Activated T-cell treated with anti-CD3 and anti-CD28 coated beads for 1 hour (primary cell): ENCODE results near the gene CENPX.
"Not testable (repeated sequence)": the region's sequence is repeated elsewhere in the genome, so short reads cannot be mapped to it uniquely, and the experiment has no call there.

Experiments used
- DNase-seq: peaks from one replicate; pipeline ENCODE4 v3.0.0-alpha.2; 2020; ENCODE audit warnings: low read depth

Gene CENPX

DNA sequence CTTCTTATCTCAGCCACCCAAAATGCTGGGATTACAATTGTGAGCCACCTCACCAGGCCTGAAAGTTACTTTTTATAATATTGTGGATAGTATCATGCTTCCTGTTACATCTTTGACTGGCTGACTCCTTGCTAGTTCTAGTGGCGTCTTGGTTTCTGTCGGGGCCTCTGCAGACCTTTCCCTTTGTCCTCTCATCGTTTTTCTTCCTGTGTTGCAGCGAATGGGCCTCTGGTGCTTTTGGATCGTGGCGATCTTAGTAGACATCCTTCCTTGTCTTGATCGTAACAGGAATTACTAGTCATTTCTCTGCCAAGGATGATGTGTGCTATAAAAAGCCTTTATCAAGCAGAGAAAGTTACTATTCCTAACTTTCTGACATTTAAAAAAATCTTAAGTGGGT is 24.5 kb downstream of the CENPX start:
- no peak for DNase-seq

DNA sequence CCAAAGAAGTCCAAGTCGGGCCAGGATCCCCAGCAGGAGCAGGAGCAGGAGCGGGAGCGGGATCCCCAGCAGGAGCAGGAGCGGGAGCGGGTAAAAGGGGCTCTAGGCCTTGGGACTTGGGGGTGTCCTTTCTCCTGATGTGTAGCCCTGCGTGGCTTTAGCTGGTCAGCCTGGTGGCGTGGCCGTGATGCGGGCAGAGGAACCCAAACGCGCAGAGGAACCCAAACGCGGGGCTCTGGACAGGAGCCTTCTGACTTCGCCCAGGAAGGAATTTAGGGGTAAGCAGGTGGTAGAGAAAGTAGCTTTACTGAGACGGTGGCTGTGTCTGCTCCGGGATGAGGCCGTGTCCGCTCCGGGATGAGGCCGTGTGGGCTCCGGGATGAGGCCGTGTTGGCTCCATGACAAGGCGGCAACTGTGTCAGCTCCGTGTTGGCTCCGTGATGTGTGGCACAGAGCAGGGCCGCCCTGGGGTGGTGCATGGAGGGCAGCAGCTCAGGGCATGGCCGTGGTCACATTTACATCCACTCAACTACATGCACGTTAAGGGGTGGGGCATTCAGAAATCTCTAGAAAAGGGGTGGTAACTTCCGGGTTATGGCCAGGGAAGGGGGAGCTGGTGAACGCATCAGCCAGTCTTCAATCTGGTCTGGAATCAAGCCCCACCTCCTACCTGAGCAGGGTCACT is 25.8 kb downstream of the CENPX start:
- no peak for DNase-seq

DNA sequence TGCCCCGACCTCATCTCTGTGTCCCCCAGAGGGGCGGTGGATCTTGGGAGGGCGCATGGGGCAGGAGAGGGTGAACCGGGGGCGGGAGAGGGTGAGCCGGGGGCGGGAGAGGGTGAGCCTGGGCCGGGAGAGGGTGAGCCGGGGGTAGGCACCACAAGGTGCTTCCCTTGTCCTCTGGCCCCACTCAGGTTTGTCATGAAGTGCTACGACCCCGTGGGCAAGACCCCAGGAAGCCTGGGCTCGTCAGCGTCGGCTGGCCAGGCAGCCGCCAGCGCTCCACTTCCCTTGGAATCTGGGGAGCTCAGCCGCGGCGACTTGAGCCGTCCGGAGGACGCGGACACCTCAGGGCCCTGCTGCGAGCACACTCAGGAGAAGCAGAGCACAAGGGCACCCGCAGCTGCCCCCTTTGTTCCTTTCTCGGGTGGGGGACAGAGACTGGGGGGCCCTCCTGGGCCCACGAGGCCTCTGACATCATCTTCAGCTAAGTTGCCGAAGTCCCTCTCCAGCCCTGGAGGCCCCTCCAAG is 26.4 kb downstream of the CENPX start:
- DNase-seq = no peak

DNA sequence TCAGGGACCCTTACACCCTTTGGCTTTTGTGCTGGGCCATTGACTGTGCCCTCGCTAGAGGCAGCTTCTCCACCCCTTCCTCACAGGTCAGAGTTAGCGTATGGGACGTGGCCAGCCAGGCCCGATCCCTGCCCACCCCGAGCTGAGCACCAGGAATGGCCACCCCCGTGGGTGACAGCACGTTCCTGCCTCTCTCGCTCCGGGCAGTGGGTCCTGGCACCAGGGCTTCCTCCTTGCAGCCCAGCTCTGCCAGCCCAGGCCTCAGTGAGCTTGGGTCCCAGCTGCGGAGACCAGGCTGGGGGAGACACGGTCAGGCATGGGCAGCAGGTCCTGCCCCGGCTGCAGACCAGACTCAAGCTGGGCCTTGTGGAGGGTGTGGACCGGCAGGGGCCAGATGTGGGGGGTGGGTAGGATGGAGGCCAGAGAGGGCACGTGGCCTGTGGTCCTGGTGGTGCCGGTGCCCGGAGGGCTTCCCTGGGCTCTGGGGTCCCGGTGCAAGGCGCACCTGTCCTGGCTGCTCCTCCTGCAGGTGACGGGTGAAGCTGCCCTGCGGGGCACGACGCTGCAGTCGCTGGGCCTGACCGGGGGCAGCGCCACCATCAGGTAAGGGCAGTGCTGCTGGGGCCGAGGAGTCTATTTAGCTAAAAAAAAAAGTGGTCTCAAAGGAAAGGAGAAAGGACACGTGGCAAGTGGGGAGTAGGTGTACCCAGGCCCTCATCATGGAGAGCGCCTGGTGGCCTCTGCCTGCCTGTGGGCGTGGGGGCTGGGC is 27.0 kb downstream of the CENPX start:
- DNase-seq = no peak

DNA sequence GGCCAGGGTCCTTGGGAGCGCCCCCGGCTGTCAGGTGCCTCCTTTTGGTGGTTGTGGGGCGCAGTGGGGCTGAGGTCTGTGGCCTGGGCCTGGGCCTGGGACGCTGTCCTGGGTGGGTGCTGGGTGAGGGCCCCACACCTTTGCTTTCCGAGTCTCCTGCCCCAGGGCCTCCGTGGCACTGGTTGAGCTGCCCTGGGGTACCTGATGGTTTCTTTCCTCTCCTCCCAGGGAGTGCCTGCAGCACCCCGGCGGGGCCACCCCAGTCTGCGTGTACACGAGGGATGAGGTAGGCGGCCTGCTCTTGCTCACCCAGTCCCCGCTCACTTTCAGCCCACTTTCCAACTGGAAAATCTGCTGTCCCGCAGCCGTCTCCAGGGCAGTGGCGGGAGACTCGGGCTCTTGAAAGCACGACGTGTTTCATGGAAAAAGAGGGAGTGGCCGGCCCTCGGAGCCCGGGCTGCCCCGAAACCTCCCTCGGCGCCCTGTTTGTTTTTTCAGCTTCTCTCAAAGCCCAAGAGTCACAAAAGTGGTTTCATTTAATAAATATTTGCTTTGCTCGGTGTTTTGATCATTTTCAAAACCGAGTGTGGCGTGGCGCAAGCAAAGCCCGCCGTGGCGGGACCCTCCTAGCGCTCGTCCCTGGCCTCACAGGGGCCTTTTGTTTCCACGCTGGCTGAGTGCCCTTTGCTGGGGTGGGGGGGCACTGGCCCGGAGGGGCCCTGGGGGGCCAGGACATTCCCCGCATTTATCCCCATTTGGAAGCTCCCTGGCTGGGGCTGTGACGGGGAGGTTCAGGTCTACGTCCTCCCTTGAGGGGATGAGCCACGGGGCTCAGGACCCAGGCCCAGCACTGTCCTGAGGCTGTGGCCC is 27.9 kb downstream of the CENPX start:
- DNase-seq = no peak

DNA sequence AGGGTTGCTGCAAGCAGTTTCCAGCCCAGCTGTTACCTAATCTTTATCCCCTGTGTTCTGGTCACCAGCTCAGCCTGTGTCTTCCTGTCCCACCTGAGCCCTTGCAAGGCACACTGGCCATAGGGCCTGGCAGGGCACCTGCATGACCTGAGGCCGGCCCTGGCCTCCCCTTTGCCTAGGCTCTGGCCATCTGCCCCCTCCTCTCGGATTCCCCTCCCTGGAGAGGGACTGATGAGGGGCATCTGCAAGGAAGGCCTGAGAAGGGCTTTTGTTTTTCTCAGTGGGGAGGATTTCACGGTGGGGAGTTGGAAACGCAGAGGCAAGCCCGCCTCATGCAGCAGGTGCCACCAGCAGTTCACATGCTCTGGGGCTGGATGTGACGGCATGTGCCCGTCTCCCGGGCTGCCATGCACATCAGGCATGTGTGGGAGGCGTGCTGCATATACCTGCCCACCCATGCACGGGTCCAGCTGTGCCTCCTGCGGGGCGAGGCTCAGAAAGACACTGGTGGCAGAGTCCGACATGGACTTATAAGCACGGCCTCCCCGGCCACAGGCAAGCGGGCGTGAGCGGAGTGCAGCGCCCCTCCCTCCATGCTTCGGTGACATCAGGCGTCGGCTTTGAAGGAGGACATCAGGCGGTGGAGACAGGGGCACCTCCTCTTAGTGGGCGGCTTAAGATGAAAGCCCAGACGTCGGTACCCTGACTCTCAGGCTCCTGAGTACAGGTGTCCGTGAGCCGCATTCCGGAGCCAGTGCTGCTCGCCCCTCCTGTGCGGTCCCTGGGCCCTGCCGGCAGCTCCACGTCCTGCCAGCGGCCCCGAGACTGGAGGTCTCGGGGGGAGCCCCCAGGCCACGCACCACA is 28.7 kb downstream of the CENPX start:
- no peak for DNase-seq

DNA sequence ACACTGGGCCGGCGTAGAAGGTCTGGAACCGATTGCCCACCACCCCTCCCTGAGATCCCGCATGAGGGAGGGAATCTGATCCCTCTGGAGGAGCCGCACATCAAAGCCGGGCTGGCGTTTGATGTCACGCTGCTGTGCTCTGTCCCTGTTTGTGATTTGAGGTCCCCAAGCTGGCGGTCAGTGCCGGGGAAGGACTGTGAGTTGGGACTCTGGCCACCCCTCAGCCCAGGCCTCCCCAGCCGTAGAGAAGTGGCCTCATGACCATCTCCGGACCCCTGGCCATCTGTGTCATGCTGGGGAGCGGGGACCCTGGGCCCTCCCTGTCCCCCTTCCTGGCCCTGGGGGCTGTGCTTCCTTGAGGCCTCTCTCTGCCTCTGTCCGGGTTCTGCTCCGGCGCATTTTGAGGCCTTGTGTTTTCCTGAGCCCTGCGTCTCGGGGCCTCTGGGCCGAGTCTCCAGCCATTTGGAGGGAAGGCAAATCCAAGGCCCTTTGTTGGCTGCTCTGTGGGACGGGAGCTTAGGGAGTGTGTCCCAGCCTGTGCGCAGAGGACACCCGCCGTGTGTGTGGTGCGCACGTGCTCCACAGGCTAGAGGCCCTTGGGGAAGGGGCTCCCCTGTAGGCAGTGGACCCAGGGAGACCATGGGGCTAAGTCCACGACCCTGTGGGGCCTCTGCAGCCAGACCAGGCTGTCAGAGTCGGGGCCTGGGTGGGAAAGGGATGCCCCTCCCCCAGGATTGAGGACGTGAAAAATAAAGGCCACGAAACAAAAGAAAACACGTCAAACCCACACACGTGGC is 30.2 kb downstream of the CENPX start:
- no peak for DNase-seq

DNA sequence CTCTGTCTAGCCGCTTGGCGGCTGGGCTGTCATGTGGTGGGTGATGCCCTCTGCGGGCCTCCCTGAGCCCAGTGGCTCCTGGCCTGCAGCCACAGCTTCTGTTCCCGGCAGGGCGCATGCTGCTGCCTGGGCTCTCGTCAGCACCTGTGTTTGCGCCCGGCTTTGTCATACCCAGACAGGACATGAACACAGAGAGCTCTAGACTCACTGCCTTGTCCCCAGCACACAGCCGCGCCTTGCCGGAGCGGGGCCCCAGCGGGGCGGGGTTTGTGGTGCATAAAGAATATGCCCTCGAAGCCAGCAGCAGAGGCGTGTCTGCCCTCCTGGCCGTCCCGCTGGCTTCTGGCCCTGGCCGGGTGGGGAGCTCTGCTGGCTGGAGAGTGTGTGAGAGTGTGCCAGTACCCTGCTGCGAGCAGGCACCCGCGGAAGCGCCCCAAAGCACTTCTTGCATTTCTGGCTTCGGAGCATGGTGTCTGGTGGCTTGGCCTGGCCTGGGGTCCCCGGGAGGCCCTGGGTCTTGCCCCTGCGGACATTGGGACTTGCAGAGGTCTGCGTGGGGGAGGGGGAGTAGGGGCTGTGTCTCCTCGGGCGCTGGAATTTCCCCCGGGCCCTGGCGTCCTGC is 30.9 kb downstream of the CENPX start:
- no peak for DNase-seq

DNA sequence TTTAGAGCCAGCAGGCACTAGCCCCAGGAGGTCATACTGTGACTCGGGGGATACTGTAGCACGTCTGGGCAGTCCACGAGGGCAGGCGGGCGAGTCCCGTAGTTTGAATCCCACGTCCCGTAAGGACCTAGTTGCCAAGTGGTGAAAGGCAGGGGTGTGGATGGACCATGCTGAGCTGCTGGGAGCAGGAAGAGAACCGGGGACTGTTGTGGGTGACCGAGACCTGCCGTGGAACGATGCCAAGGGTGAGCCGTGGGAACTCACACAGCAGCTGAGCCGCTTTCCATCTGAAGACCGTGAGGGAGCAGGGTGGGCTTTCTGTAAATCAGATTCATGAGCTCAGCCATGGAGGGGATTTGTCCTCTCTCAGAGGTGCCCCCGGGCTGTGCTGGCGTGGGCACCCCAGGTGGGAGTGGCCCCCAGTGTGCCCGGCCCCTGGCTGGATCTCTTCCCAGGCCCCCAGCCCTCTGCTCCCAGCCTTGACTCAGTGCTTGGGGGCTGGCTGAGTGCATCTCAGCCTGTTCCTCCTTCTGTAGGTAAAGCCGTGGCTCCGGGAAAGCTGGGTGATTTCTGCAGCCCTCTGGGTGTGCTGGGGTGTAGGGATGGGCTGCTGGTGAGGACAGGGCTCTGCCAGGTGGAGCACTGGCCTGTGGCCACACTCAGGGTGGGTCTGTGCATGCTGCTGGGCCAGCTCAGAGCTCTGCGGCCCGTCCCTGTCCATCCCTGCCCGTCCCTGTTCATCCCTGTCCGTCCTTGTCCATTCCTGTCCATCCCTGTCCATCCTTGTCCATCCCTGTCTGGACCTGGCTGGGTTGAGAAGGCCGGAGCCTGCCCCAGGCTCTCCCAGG is 31.6 kb downstream of the CENPX start:
- DNase-seq = no peak

DNA sequence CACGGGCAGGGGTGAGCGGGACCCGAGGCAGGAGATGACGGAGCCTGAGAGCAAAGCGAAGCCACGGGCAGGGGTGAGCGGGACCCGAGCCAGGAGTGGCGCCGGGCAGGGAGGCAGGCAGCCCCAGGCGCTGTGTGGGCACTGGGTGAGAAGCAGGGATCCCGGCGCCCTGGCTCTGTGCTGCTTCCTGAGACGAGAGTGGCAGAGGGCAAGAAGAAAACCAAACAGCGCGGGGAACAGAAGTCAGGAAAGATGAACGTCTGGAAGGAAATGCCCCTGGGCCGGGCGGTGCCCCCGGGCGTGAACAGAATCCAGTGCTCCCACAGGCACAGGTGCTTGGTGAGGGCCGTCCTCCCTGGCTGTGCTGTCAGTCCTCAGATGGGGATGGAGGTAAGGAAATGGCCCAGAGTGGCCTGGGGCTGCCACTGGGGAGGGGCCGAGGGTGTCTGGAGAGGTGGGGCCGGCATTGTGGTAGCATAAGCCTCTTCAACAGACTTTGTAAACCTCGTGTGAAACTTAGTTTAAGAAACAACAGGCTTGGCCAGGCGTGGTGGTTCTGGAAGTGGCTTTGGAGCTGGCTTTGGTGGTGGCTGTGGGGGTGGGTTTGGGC is 35.4 kb downstream of the CENPX start:
- no peak for DNase-seq

DNA sequence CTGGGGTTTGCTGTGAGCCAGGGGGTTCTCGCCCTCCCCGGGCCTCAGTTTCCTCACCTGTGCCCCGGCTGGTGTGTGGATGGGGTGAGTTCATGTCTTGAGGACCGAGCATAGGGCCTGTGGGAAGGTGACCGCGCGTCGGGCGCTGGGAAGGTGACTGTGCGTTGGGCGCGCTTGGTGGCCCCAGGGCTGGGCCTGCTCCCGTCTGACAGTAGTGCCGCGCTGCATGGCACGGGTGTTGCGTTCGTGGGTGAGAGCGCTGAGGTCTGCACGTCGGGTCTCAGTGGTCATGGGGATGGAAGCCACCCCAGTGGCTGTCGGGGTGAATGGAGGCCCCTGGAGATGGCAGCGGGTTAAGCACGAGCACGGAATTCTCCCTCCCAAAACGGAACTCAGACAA is 36.1 kb downstream of the CENPX start:
- no peak for DNase-seq

DNA sequence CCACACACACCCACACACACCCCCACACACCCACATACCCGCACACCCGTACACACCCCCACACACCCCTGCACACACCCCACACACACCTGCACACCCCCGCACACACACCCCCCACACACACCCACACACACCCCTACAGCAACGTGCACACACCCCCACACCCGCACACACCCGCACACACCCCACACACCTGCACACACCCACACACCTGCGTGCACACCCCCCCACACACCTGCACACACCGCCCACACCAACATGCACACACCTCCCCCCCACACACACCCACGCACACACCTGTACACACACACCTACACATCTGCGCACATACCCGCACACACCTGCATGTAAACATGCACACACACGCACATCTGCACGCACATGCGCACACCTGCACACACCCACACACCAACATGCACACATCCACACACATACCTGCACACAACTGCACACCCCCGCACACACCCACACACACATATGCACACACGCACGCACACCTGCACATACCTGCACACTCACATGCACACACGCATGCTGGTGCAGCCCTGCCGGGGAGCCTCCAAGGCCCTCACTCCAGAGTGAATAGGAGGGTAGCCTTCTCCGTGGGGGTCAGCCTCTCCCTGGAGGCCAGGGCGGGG is 37.8 kb downstream of the CENPX start:
- DNase-seq = no peak

DNA sequence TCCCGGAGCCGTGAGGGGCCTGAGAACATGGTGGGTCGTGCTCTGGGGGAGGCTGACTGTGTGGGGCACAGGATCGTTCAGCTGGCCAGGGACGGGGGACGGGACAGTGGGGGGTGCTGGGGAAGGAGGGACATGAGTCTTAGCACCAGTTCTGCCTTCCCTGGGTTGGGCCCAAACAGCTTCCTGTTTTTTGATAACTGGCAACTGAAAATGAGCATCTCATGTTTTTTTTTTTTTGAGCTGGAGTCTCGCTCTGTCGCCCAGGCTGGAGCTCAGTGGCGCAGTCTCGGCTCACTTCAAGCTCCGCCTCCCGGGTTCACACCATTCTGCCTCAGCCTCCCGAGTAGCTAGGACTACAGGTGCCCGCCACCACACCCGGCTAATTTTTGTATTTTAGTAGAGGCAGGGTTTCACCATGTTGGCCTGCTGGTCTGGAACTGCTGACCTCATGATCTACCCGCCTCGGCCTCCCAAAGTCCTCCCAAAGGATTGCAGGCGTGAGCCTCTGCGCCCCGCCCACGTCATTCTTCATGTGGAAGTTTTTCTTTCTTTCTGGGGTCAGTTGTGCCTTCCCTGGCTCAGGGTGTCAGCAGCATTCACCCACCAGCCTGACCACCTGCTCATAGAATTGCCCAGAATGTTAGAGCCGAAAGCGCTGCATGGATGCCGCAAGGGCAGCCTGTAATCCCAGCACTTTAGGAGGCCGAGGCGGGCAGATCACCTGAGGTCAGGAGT is 38.9 kb downstream of the CENPX start:
- DNase-seq = no peak

DNA sequence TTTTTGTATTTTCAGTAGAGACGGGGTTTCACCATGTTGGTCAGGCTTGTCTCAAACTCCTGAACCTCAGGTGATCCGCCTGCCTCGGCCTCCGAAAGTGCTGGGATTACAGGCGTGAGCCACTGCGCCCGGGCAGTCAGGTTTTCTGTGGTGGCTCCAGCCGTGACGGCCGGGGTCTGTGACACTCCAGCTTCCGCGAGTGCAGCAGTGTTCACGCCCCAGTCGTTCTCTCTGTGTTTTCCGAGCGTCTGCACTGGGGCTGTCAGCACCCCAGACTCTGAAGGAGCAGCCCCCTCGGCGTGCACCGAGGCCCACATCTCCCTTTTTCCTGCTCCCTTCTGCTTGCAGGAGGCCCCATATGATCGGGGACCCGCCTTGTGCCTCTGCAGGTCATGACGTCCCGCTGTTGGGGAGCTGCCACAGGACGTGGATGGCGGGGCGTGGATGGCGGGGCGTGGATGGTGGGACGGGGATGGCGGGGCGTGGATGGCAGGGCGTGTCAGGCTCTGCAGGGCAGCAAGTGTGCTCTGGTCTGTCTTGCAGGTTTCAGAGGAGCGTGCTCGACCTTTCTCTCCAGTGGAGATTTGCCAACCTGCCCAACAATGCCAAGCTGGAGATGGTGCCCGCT is 39.6 kb downstream of the CENPX start:
- DNase-seq = no peak

DNA sequence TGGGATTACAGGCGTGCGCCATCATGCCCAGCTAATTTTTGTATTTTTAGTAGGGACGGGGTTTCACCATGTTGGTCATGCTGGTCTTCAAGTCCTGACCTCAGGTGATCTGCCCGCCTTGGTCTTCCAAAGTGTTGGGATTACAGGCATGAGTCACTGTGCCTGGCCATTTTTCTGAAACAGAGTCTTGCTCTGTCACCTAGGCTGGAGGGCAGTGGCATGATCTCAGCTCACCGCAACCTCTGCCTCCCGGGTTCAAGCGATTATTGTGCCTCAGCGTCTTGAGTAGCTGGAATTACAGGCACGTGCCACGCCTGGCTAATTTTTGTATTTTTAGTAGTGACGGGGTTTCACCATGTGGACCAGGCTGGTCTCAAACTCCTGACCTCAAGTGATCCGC is 41.2 kb downstream of the CENPX start:
- not testable (repeated sequence) for DNase-seq

DNA sequence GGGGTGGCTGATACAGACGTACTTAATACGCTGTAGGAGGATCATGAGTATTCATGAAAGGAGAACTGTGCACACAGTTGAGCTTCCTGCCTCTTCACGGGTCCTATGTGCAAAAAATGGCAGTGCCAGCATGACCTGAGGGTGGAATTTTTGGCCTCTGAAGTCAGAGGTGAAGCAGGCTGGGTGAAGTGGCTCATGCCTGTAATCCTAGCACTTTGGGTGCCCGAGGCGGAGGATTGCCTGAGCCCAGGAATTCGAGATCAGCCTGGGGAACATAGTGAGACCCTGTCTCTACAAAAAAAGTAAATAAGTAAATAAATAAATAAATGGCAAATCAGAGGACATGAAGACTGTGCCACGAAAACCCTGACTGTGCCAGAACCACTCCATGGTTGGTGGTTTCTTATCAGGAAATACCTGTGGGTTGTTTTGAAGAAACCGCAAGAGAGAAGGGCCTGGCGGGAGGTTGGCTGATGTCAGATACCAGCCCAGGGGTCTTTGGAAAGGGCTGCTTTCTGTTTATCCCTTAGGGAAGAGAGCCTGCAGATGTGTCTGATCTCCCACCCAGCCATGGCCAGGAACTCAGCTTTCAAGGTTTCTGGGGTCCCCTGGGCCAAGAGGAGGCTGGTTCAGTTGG is 41.9 kb downstream of the CENPX start:
- DNase-seq = no peak

DNA sequence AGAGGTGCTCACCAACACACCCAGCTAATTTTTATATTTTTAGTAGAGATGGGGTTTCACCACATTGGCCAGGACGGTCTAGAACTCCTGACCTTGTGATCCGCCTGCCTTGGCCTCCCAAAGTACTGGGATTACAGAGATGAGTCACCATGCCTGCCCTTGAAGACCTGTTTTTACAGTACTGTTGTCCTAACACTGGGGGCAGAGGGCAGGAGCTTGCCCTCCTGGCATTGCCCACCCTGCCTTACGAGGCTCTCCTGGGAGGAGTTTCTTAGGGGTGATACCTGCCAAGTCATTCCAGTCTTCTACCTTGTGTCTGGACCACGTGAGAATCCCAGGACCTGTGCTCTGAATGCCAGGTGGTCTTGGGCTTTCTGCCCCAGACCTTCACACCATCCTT is 42.6 kb downstream of the CENPX start:
- DNase-seq = no peak
